Measurements from ENCODE around the gene TGFB2. TPM values are rescaled to one million over a fixed set of nuclear protein-coding genes. Genes with fewer than 3 reads are reported as not detected.

Gene TGFB2
- total RNA-seq, 1 donor, result 13.4 TPM

DNA sequence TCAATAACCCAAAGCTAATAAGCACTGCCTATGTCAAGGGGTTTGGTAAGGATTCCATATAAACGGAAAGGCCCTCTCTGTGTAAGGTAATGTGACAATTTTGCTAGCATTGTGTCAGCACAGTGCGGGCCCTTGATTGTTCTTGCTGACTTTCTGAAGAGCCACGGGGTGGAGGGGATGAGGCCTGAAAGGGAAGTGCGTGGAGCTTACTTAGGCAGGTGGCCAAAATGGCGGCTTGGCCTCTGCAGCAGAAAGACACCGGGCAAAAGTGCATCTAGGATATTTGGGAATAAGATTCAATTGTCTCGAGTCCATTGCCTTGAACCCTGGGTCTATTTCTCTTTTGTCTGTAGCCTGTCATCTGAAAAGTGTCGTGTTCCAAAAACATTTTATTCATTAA is 114.3 kb downstream of the TGFB2 start:
- Histone ChIP-seq H3K27me3 (ENCODE audit: insufficient read depth, low read length) (no peaks in the 10 kb centered on the region), H3K79me2 (ENCODE audit: insufficient read depth, low read length) (no peaks in the 10 kb centered on the region), H3K36me3 (ENCODE audit: insufficient read depth, low read length) (no peaks in the 10 kb centered on the region), H2AFZ (ENCODE audit: low read length) (peak overlapping the region; percentile 86), H3K9me3 (ENCODE audit: low read depth, low read length) (no peaks in the 10 kb centered on the region), H3K27ac (ENCODE audit: low read depth, low read length) (peak overlapping the region; percentile 94), H3K4me3 (ENCODE audit: insufficient read depth, low read length) (peak overlapping the region; percentile 13), H3K4me2 (ENCODE audit: insufficient read depth, low read length) (peak overlapping the region; percentile 78), H3K4me1 (ENCODE audit: insufficient read depth, low read length) (peaks cover 43% of the 10 kb centered on the region), H4K20me1 (ENCODE audit: insufficient read depth, low read length) (no peaks in the 10 kb centered on the region)
- no peak for DNase-seq (ENCODE audit: insufficient read length, low spot score, missing footprints)
- TF ChIP-seq, protein P1, sequence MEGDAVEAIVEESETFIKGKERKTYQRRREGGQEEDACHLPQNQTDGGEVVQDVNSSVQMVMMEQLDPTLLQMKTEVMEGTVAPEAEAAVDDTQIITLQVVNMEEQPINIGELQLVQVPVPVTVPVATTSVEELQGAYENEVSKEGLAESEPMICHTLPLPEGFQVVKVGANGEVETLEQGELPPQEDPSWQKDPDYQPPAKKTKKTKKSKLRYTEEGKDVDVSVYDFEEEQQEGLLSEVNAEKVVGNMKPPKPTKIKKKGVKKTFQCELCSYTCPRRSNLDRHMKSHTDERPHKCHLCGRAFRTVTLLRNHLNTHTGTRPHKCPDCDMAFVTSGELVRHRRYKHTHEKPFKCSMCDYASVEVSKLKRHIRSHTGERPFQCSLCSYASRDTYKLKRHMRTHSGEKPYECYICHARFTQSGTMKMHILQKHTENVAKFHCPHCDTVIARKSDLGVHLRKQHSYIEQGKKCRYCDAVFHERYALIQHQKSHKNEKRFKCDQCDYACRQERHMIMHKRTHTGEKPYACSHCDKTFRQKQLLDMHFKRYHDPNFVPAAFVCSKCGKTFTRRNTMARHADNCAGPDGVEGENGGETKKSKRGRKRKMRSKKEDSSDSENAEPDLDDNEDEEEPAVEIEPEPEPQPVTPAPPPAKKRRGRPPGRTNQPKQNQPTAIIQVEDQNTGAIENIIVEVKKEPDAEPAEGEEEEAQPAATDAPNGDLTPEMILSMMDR (IDR thresholded peaks at IDR 0.05; ENCODE audit: extremely low read depth, low read depth, low read length), result no peak

DNA sequence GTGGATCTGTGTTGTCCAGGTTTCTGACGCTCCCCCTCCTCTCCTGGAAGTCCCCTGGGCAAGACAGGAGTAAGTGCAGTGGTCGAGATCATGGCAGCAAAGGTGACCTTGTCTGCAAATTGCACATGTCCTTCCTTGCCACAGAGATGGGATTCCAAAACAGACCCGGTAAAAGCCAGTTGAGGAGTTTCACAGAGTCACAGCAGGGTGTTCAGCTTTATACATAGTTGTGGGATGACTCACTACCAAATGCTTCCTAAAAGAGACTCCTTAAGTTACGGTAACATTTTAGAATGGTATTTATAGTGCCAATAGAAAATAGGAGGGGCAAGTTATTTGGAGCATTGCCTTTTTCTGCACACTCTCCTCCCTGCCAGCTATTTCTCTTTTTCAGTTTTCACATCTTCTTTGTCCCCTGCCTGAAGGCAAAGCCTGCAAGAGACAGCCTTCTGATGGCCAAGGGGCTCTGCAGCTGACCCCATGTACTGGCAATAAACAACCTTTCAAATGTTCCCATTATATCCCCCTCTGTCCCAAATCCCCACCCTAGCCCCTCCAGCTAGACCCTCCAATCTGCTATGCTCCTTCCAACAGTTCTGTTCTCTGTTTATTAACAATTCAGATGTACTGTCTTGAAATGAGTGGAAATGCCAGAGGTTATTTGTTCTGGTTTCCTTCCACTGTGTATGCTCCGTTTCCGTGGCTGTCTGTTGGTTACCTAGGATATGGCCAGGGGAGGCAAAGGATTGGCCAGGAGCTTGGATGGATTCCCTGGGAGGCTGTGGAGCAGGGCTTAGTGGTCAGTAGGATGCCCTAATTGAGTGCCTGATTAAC is 115.0 kb downstream of the TGFB2 start:
- Histone ChIP-seq H3K9me3 (ENCODE audit: low read depth, low read length) (no peaks in the 10 kb centered on the region), H3K4me2 (ENCODE audit: insufficient read depth, low read length) (peak overlapping the region; percentile 78), H3K4me1 (ENCODE audit: insufficient read depth, low read length) (peaks cover 48% of the 10 kb centered on the region), H2AFZ (ENCODE audit: low read length) (peak overlapping the region; percentile 86), H3K27me3 (ENCODE audit: insufficient read depth, low read length) (no peaks in the 10 kb centered on the region), H3K79me2 (ENCODE audit: insufficient read depth, low read length) (no peaks in the 10 kb centered on the region), H3K36me3 (ENCODE audit: insufficient read depth, low read length) (no peaks in the 10 kb centered on the region), H3K4me3 (ENCODE audit: insufficient read depth, low read length) (peak overlapping the region; percentile 34), H4K20me1 (ENCODE audit: insufficient read depth, low read length) (no peaks in the 10 kb centered on the region), H3K27ac (ENCODE audit: low read depth, low read length) (peak overlapping the region; percentile 94)
- DNase-seq (ENCODE audit: insufficient read length, low spot score, missing footprints), result peak; percentile 88
- TF ChIP-seq, protein P1 (IDR thresholded peaks at IDR 0.05; ENCODE audit: extremely low read depth, low read depth, low read length), result no peak

DNA sequence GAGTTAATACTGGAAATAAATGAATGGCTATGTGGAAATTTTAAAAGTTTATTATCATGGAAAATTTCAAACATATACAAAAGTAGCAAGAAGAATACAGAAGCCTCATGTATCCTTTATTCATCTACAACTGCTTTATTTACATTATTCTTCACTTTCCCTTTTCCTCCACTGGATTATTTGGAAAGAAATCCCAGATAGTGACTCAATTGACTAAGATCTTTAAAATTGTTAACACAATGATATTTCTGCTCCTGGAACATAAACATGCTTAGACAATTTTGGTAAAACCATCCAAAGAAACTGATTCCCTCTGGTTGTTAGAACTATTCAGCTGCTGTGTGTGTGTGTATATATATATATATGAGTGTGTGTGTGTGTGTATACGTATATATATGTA is 116.2 kb downstream of the TGFB2 start:
- no peak overlapping the region for H2AFZ ChIP-seq (ENCODE audit: low read length)
- H3K4me3 ChIP-seq (ENCODE audit: insufficient read depth, low read length), result no peak overlapping the region
- no peaks in the 10 kb centered on the region for H3K79me2 ChIP-seq (ENCODE audit: insufficient read depth, low read length)
- no peak overlapping the region for H3K4me2 ChIP-seq (ENCODE audit: insufficient read depth, low read length)
- no peak for DNase-seq (ENCODE audit: insufficient read length, low spot score, missing footprints)
- no peaks in the 10 kb centered on the region for H3K27me3 ChIP-seq (ENCODE audit: insufficient read depth, low read length)
- no peaks in the 10 kb centered on the region for H3K36me3 ChIP-seq (ENCODE audit: insufficient read depth, low read length)
- peak overlapping the region; percentile 94 for H3K27ac ChIP-seq (ENCODE audit: low read depth, low read length)
- no peaks in the 10 kb centered on the region for H3K9me3 ChIP-seq (ENCODE audit: low read depth, low read length)
- peaks cover 50% of the 10 kb centered on the region for H3K4me1 ChIP-seq (ENCODE audit: insufficient read depth, low read length)
- TF ChIP-seq, protein P1 (IDR thresholded peaks at IDR 0.05; ENCODE audit: extremely low read depth, low read depth, low read length), result no peak
- no peaks in the 10 kb centered on the region for H4K20me1 ChIP-seq (ENCODE audit: insufficient read depth, low read length)

DNA sequence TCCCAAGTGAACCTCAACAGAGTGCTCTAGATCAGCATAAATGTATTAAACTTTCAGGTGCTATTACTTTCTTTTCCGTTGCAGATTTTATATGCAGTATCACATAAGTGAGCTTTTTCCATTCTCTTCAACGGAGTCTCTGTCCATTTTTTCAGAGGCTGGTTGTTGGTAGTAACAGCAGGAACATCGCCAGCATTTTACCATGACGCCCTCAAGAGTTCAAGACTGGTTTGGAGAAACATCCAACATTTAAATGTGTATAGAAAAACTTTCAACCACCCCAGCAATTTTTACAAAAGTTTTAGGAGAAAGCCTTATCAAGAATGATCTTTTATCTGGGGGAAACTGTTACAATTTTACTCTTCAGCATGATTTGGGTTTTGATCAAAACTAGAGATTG is 117.0 kb downstream of the TGFB2 start:
- Histone ChIP-seq H3K27me3 (ENCODE audit: insufficient read depth, low read length) (no peaks in the 10 kb centered on the region), H3K4me1 (ENCODE audit: insufficient read depth, low read length) (peaks cover 54% of the 10 kb centered on the region), H3K9me3 (ENCODE audit: low read depth, low read length) (no peaks in the 10 kb centered on the region), H3K79me2 (ENCODE audit: insufficient read depth, low read length) (no peaks in the 10 kb centered on the region), H3K4me2 (ENCODE audit: insufficient read depth, low read length) (no peak overlapping the region), H3K4me3 (ENCODE audit: insufficient read depth, low read length) (no peak overlapping the region), H3K36me3 (ENCODE audit: insufficient read depth, low read length) (no peaks in the 10 kb centered on the region), H4K20me1 (ENCODE audit: insufficient read depth, low read length) (no peaks in the 10 kb centered on the region), H3K27ac (ENCODE audit: low read depth, low read length) (peak overlapping the region; percentile 76), H2AFZ (ENCODE audit: low read length) (no peak overlapping the region)
- TF ChIP-seq, protein P1 (IDR thresholded peaks at IDR 0.05; ENCODE audit: extremely low read depth, low read depth, low read length), result no peak
- no peak for DNase-seq (ENCODE audit: insufficient read length, low spot score, missing footprints)
